SIG-M5 treated with dmso at 0.1 percent for 504 hours (cell line): ENCODE results near the gene CCDC185.

Experiments
- DNase-seq: peaks from one replicate; lab custom pipeline; 2025; ENCODE audit not compliant: unreplicated experiment; lab: John Stamatoyannopoulos, UW

The CCDC185 gene

GRCh38 chr1:223429821-223430220, 36.6 kb downstream of the CCDC185 start:
- no peak for DNase-seq

GRCh38 chr1:223430236-223430635, 37.0 kb downstream of the CCDC185 start:
- no peak for DNase-seq

GRCh38 chr1:223437151-223437550, 43.9 kb downstream of the CCDC185 start:
- DNase-seq, result no peak

- no peak for DNase-seq
These were observed 50.2 kb downstream of the CCDC185 start for GRCh38 chr1:223443397-223443796.

- peak; percentile 12 for DNase-seq
These were observed 51.2 kb downstream of the CCDC185 start for GRCh38 chr1:223444411-223444810.
